ENCODE measurements around the gene VSTM2L.

VSTM2L gene

DNA sequence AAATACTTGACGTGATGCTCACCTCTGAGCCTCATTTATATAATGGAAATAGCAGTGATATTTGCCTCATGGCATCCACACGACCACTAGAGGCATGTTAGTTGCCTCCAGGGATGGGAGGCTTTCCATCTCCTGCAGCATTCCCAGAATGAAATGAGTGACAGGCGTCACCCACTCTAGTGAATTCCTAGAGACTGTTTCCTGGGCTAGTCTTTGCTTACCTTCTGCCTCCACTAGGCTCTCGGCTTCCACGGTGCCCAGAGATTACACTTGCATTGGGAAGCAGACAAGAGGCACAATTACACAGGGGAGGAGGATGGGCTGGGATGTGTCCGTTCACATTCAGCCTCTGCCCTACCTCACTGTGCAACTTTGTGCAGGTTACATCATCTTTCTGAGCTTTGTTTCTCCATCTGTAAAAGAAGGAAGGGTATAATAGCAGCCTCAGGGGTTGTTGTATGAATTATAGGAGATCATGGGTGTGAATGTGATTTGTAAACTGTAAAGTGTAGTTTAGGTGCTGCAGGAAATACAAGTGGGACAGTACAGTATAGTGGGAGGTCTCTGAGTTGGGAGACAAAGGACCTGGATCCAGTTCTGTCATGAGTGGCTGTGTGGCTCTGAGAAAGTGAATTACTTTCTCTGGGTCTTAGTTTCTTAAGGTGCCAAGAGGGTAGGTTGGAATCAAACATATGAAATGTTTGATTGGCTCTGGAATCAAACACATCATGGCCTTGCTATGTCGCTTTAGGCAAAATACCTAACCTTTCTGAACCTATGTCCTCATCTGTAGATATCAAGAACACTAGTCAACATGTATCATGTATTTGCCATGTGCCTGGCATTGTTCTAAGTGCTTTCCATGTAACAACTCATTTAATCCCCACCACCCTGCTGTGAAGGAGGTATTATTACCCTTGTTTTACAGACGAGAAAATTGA is 3.6 kb upstream of the VSTM2L start:
- no peak for DNase-seq (ENCODE audit: low spot score)

DNA sequence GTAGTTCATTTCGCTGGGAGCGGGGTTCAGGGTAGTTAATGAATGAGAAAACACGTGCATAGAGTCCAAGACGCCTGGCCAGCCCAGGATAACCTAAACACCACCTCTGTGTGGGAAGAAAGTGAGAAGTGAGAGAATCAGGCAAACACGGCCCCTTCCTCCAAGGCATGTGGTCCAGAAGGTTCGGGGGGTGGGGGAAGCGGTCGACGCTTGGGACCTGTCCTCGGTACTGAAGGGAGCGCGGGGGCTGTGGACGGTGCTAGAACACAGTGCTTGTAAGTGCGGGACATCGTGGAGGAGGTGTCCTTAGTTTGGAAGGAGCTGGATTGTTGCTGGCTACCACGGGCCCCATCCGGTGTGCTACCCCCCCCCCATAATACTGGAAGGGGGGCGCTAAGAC is 1.7 kb upstream of the VSTM2L start:
- no peak for DNase-seq (ENCODE audit: low spot score)

DNA sequence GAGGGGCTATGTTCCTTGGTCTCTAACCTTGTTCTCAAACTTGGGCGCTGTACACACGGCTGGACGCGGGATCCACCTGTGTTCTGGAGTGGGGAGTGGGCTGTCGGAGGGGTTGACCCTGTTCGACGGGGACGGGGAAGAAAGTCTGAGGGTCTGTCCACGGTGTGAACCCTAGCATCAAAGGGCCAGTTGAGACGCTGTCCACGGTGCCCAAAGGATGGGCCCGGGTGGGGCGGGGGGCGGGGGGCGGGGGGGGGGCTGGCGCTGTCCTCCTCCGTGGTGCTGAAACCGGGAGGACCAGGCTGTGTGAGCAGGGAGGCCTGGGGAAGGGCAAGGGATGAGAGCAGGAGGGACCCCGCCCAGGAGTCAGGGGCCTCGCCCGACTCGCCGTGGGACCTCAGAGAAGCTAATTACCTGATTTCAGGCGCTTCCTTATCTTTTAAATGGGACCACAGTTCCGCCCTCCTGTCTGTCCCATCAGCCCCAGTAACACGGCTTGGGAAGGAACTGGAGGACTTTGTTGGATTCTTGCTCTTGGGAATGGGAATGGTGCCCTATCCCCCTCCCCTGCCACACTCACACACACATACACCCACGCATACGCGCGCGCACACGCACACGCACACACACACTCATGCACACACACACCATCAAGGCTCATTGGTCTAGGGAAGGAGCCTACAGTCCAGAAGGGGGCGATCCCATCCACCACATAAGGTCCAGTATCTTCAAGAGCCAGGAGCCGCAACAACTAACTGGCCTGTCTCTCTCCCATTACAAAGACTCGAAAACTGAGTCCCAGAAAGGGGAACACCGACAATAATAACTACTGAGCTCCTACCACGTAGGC is 1.0 kb upstream of the VSTM2L start:
- DNase-seq (ENCODE audit: low spot score): peak; percentile 66

DNA sequence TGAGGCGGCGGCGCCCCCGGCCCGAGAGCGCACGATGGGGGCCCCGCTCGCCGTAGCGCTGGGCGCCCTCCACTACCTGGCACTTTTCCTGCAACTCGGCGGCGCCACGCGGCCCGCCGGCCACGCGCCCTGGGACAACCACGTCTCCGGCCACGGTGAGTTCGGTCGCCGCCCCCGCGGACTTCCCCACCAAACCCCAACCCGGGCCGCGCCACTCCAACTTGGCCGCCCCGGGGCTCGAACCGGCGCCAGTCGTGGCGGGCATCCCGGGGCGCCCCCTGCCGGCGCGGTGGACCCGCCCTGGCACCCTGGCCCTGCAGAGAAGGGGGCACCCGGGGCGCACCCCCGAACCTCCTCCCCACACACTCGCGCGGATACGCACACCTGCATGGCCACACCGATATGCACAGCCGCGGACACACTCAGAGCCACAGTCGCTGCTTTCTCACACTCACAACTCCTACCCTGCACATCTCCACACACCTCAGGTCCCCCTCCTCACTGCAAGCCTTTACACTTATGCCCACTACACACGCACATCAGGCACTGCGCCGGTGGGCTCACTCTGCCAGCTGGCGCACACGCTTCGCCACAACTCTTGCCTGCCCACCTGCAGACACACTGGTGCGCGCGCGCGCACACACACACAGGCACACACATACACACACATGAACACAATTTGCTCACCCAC is 535 bp downstream of the VSTM2L start:
- no peak for DNase-seq (ENCODE audit: low spot score)

DNA sequence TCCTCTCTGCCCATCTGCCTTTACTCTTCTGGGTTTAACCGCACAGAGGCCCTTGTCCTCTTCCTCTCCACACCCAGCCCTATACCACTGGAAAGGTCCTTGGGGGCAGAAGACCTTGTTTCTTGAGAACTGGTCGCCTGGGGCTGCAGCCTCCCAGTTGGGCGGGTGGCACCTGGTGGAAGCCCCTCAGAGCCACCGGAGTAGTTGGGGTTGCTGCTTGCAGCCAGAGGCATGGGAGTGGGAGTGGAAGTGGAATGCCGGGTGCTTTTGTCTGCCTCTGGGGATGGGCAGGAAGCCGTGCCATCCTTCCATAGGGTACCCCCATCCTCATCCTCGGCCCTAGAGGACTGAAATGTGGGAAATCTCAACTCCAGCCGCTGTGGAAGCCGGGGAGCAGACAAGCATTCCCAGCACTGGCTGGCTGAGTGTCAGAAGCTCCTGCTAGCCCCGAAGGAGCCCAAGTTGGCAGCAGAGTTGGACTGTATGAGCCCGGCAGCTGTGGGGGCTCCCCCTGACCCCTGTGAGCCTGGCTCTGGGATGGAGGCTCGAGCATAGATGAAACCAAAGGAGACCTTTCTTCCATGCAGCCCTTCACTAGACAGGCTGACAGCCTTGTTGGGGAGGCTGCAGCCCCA is 1.2 kb downstream of the VSTM2L start:
- no peak for DNase-seq (ENCODE audit: low spot score)

DNA sequence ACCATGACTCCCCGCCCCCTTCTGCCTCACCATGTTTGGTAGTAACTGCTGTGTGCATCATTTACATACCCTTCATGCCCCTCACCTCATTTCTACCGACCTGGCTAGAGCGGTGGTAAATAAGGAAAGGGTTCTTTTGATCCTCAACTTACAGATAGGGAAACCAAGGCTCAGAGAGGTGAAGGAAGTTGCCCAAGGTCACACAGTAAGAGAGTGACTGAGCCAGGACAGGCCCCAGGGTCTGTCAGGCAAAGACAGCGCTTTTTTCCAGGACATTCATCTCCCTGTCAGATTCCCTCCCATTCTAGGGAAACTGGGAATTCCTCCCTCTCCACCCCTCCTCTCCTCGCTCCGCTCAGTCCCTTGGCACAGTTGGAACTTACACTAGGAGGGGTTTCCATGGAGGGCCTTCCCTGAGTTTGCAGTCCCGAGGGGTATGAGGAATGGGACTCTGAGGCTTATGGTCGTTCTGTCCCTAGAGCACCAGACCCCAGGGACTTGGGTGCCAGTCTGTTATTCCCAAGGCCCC is 2.0 kb downstream of the VSTM2L start:
- no peak for DNase-seq (ENCODE audit: low spot score)

DNA sequence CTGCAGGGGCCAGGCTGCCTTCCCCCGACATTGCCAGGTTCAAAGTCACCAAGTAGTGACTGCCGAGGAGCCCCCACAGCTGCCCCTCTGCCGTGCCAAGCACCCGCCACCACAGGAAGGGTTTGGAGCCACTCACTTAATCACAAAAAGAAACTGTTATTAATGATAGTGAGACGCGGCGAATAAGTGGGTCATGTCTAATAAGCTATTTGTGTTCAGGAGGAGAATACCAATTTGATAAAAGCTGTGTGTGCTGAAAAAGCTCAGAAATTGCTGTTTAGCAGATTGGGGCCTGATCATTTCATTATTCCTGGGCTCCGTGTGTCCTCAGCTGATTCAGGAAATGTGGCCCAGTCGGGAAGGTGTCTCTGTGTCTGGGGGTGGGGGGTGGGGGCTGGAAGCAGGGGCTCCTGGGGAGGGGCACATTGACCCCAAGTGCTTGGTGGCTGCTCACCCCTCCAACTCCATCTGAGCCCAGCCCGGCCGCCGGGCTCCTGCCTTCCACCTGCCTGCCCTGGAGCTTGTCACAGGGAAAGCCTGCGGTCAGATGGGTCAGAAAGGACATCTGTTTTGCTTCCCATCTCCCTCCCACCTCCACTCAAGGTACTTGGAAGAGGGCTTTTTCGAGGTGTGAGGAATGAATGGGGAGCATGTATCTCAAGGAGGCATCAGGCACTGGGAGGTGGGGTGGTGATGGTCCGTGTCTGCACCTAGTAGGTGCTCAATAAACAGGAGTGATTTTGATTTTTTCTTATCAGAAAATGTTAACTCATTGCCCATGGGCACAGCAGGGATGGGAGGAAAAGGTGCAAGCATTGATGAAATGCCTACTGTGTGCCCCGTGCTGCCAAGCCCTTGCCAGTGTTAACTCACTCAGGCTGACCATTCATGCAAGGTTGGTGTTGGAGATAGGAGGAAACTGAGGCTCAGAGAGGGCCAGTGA is 3.0 kb downstream of the VSTM2L start:
- no peak for DNase-seq (ENCODE audit: low spot score)

DNA sequence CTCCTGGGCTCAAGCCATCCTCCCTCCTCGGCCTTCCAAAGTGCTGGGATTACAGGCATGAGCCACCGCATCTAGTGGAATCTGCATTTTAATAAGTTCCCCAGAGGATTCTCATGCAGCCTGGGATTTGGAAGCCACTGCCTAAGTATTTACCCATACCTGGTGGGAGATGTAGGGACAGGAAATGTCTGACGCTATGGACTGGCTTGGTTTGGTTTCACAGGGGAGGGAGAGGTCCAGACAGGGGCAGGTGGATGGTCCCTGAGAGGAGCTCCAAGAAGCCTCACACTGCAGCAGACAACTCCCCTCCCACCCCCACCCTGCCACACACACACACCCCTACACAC is 4.4 kb downstream of the VSTM2L start:
- no peak for DNase-seq (ENCODE audit: low spot score)

DNA sequence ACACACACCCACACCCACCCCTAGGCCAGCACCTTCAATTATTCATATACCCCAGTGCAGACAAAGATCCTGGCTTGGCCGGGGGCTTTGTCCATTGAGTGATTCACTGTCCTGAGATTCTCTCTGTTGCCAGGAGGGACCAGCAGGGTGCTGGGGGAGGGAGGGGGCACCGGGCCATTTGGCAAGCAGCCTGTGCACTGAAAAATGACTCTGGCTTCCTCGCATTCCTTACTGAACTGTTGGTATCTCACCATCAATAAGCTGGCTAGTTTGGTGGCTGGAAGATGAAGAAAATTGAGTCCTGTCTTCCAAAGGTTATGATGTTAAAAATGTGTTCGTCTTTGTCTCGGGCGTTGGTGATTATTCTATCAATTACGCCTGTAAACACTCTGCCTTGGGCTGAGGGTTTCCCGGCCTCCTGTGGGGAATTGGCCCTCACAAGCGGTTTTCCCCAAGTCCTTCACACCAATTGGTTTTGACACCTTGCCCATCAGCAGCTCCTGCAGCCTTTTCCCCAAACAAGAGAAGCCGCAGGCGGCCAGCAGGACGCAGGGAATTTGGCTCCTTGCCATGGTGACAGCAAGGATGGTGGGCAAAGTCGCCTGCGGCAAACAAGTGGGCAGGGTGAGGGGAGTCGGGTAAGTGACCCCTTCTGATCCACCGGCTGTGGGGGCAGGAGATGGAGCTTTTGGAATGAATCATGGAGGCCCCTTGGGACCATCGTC is 4.9 kb downstream of the VSTM2L start:
- DNase-seq (ENCODE audit: low spot score): peak; percentile 73

DNA sequence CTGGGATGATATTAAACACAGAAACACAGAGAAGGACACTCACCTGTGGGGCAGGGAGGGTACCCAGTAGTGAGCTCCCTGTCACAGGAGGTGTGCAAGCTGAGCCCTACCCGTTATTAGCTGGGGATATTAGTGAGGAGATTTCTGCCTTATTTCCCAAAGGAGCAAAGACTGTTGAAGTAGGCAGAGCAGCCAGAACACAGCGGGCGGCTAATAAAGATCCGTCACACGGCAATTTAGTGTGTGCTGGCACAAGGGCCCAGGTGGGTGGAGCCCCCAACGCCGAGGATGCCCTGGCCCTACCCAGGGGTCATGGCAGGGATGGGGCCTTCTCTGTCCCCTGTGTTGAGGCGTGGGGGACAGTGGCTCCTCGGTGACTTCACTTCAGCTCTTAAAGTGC is 8.3 kb downstream of the VSTM2L start:
- no peak for DNase-seq (ENCODE audit: low spot score)

DNA sequence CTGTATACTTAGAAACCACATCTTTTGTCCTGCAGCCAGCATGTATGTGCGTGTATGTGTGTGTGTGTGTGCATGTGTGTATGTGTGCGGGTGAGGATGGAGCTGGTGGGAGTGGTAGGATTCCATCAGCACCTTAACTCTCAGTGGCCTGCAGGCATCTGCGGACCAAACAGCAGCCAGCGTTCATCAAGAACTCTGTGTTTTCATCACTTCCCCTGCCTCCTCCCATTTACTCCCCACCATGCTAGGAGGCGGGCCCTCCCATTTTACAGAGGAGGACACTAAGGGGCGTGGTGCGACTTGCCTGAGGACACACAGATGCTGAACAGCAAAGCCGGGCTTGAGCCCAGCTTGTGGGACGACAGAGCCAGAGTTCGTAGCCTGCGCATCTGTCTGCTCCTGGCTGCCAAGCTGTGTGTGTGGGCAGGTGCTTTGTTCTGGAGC is 8.9 kb downstream of the VSTM2L start:
- no peak for DNase-seq (ENCODE audit: low spot score)

DNA sequence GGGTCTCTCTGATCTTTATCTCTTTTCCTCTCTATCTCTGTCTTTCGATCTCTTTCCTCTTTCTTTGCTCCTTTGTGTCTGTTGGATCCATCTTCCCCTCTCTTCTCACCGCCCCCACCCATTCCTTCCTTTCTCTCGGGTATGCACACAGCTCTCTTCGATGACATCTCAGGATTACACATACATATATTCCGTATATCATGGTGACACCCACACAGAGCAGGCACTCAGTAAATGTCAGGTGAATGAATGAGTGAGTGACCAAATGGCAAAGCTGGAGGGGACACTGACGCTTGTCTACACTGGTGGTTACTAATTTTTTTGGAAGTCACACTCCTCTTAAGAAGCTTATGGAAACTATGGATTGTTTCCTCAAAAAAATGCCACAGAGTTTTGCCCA is 9.9 kb downstream of the VSTM2L start:
- no peak for DNase-seq (ENCODE audit: low spot score)

DNA sequence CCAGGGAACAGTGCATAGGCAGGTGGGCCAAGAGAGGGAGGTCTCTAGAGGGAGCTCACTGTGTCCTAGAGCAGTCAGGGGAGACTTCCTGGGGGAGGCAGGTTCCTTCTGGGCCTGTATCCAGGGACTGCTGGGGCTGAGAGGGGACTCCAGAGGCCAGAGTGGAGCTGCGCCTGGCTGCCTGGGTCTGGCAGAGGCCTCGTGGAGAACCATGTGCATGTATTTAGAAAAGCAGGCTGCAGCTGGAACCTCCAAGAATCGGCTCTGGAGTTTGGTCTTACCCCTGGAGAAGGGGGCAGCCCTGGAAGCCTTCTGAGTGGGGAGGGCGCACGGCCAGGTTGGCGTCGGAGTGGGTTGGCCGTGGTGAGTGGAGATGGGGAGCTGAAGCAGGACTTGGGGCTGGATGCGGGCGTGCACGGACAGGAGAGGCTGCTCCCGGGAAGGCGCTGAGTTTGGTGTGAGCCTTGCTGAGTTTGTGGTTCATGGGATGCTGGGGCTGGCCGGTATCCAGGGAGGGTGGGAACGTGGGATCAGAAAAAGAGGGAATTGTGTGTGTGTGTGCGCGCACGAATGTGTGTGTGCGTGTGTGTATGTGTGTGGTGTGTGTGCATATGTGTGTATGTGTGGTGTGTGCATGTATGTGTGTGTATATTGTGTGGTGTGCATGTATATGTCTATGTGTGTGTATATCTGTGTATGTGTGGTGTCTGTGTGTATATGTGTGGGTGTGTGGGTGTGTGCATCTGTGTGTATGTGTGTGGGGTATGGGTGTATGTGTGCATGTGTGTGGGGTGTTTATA is 10.8 kb downstream of the VSTM2L start:
- DNase-seq (ENCODE audit: low spot score): no peak

DNA sequence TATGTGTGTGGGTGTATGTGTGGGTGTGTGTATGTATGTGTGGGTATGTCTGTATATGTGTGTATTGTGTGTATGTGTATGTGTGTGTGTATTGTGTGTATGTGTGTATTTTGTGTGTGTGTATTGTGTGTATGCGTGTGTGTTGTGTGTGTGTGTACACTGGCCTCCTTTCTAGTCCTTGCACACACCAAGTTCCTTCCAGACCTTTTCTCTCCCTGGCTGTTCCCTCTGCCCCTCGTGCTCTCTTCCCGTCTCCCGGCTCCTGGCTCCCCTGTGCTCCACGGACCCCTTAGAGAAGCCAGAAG is 11.4 kb downstream of the VSTM2L start:
- no peak for DNase-seq (ENCODE audit: low spot score)

DNA sequence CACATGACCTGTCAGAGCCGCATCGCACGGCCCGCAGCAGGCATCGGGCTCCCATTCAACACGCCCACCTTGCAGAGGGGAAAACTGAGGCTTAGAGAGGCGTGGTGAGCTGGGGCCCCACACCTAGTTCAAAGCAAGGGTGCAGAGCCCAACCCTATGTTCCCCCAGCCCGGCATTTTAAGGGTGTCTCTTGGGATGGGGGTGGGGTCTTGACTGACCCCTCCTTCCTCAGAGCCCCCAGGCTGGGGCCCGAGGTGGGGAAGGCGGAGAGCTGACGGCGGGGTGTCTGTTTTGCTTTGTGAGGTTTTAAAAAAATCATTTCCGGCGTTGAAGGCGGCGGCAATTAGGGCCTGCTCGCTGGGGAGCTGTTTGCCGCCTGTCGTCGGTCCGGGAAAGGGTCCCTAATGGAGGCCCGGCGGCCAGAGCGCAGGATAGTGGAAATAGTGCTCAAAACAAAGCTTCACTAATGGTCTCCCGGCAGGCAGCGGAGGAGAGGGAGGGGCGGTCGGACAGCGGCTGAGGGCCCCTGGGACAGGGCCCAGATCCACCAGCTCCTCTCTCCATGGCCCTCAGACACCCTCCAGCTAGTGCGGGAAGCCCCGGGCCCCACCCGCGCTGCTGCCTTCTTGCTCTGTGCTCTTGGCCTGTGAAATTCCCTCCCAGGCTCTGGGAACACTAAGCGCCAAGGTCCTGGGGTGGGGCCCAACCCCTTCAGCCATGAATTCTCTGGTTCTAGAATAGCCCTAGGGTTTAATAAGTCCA is 11.9 kb downstream of the VSTM2L start:
- no peak for DNase-seq (ENCODE audit: low spot score)

DNA sequence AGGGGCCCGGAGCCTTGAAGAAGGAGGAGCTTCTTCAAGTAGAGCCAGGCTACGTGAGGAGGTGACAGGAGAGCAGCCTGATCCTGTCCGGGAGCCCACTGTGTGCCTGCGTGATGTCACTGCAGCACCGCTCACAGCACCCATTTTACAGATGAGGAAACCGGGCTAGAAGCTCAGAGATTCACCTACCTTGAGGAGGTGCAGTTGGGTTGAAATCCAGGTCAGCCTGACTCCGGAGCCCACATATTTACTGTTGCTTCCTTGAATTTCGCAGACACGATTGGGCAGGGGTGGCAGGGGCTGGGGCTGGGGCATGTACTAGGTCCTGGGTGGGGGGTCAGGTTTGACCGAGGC is 12.5 kb downstream of the VSTM2L start:
- no peak for DNase-seq (ENCODE audit: low spot score)

DNA sequence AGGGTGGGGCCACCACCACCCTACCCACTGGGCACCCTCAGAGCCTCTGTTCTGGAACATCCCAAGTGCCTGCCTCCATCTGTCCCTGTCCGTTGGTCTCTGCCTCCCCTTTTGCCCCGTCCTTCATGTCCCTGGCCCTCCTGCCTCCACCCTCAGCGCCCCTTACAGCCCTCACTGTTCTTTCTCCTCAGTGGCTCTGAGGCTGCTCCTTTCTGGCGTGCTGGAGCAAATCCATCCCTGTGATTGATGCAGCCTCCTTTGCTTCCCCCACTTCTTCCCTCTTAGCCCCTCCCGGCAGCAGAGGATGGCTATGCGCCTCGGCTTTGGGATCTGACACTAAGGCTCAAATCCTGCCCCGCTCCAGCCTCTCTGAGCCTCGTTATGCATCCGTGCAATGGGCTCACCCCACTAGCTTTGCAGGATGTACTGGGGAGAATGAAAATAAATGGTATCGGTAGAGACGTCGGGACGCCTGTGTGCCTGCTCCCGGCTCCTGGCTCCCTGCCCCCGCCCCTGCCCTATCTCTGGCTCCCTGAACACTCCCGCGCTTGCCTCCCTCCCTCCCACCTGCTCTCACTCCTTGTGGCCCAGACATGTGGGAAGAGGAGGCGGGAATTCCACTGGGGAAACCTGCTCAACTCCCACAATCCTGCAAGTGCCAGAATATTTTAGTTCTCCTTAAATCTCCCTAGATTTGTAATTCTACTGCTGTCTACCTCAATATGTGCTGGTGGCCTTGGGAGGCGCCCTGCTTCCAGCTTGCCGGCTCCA is 13.1 kb downstream of the VSTM2L start:
- no peak for DNase-seq (ENCODE audit: low spot score)

DNA sequence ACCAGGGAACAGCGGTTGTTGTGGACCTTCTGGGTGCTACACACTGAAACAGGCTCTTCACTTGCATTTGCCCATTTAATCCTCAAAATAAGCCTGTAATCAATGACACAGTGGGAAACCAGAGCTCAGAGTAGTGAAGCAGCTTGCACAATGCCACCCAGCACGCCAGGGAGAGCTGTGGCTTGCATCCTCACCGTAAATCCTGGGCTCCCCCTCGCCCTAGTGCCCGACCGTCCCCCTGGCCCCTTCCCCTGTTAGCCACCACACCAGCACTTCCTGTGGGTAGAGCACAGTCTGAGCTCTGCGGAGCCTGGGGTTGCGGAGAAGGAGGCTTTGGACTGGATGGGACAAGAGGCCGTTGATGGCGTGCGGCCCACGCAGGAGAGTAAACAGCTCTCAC is 14.5 kb downstream of the VSTM2L start:
- no peak for DNase-seq (ENCODE audit: low spot score)
